Peyer's patch (tissue), 4 donors: ENCODE measurements around the gene HTR6. TPM values are rescaled to one million over a fixed set of nuclear protein-coding genes. Genes with fewer than 3 reads are reported as not detected.

Experiments used
- DNase-seq, 3 donors: peaks; one replicate each; pipeline ENCODE4 v3.0.0-alpha.2; 2017 to 2019
- H3K27ac ChIP-seq, 4 donors: fragments of 200-600 bp; sonication (generic); one replicate each; pipeline ENCODE4 v1.5.1; 2016 to 2019
- H3K27me3 ChIP-seq, 2 donors: fragments of 200-600 bp; sonication (generic); one replicate each; pipeline ENCODE4 v1.5.1; 2019
- H3K36me3 ChIP-seq, 3 donors: fragments of 200-600 bp; sonication (generic); one replicate each; pipeline ENCODE4 v1.5.1; 2016 to 2019
- H3K4me1 ChIP-seq, 4 donors: fragments of 200-600 bp; sonication (generic); one replicate each; pipeline ENCODE4 v1.5.1; 2016 to 2019
- H3K4me3 ChIP-seq, 4 donors: fragments of 200-600 bp; sonication (generic); 1 replicate in 3 of 4; 2 replicates in 1 of 4; pipeline ENCODE4 v1.5.1; 2016 to 2019; ENCODE audit warnings: mild to moderate bottlenecking in 1 of 4
- H3K9me3 ChIP-seq, 4 donors: fragments of 200-600 bp; sonication (generic); one replicate each; pipeline ENCODE4 v1.5.1; 2016 to 2019; ENCODE audit warnings: mild to moderate bottlenecking in 1 of 4
- POLR2A ChIP-seq, 2 donors: fragments of 450-650 bp; IDR thresholded peaks; one replicate each; pipeline ENCODE4 v1.5.1; 2017; ENCODE audit warnings: antibody characterized with exemption in 2 of 2, mild to moderate bottlenecking in 2 of 2, moderate library complexity in 2 of 2
- total RNA-seq, 4 donors: library from RNA; depleted of rRNA; stranded (reverse); fragments of >200 nt; gene quantifications; one replicate each; pipeline ENCODE4 v1.1.0, GENCODE V29; 2016
- TF ChIP-seq, protein P1 (sequence below), 6 experiments: fragments of 450-650 bp in 4 of 6; fragments of 200-600 bp in 2 of 6; sonication (generic) in 1 of 6; IDR thresholded peaks; one replicate each; pipeline ENCODE4 v1.5.1; 2017 to 2019; ENCODE audit warnings: antibody characterized with exemption in 6 of 6, mild to moderate bottlenecking in 3 of 6, moderate library complexity in 1 of 6

The HTR6 gene
- total RNA-seq, 4 donors from 2014 or later = 0.88 TPM; not detected in 3

DNA sequence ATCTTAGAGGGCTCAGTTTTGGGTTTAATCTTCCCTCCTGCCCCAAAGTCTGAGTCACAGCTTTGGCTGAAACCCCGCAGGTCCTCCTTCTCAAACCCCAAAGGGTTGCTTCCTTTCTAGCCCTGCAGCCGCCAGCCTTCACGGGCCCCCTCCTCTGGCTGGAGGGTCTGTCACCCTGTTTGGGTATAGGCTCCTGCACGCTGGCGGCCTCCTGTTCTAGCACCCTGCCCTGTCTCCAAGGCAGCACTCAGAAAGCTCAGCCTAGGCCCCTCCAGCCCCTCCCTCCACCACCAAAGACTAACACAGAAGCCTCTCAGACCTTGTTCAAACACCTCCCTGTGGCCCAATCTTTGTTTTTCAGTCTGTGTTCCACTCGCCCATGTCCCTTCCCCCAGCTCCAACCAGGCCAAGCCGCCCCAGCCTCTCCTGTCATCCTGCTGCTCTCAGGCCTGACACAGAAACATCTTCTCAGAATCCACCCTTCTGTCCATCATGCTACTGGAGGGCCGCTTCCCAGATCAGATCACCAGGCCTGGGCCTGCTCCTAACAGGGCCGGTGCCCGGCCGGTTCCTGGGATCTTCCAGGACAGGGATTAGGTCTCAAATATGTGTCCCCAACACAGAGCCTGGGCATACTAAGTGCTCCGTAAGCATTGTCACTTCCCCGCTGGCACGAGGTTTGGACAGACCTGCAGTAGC is 35.6 kb downstream of the HTR6 start:
- no peak for TF ChIP-seq POLR2A (IDR thresholded peaks at IDR 0.05)
- TF ChIP-seq, protein P1, sequence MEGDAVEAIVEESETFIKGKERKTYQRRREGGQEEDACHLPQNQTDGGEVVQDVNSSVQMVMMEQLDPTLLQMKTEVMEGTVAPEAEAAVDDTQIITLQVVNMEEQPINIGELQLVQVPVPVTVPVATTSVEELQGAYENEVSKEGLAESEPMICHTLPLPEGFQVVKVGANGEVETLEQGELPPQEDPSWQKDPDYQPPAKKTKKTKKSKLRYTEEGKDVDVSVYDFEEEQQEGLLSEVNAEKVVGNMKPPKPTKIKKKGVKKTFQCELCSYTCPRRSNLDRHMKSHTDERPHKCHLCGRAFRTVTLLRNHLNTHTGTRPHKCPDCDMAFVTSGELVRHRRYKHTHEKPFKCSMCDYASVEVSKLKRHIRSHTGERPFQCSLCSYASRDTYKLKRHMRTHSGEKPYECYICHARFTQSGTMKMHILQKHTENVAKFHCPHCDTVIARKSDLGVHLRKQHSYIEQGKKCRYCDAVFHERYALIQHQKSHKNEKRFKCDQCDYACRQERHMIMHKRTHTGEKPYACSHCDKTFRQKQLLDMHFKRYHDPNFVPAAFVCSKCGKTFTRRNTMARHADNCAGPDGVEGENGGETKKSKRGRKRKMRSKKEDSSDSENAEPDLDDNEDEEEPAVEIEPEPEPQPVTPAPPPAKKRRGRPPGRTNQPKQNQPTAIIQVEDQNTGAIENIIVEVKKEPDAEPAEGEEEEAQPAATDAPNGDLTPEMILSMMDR (IDR thresholded peaks at IDR 0.05) = no peak
- H3K4me1 ChIP-seq = peaks cover 0 to 2% (median 0%) of the 10 kb centered on the region in 4 donors
- peaks cover 0 to 22% (median 0%) of the 10 kb centered on the region in 3 donors for H3K36me3 ChIP-seq
- H3K9me3 ChIP-seq = no peaks in the 10 kb centered on the region
- H3K4me3 ChIP-seq = no peak overlapping the region
- H3K27me3 ChIP-seq = no peaks in the 10 kb centered on the region
- DNase-seq = no peak
- no peak overlapping the region for H3K27ac ChIP-seq

DNA sequence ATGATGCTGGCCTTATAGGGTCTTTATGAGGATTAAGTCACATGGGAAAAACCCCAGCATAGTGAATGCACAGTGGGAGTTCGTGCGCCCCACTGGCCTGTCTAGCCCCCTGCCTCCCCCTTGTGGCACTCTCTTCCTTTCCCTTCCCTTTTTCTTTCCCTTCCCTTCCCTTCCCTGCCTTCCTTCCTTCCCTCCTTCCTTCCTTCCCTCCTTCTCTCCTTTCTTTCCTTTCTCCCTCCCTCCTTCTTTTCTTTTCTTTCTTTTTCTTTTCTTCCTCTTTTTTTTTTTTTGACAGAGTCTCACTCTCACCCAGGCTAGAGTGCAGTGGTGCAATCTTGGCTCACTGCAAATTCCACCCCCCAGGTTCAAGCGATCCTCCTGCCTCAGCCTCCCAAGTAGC is 38.6 kb downstream of the HTR6 start:
- H3K27ac ChIP-seq = no peak overlapping the region
- no peaks in the 10 kb centered on the region for H3K9me3 ChIP-seq
- peaks cover 0 to 17% (median 0%) of the 10 kb centered on the region in 3 donors for H3K36me3 ChIP-seq
- no peak overlapping the region for H3K4me3 ChIP-seq
- peaks cover 0 to 2% (median 0%) of the 10 kb centered on the region in 4 donors for H3K4me1 ChIP-seq
- H3K27me3 ChIP-seq = no peaks in the 10 kb centered on the region
- DNase-seq = no peak
- TF ChIP-seq, protein P1 (IDR thresholded peaks at IDR 0.05) = no peak
- no peak for TF ChIP-seq POLR2A (IDR thresholded peaks at IDR 0.05)

DNA sequence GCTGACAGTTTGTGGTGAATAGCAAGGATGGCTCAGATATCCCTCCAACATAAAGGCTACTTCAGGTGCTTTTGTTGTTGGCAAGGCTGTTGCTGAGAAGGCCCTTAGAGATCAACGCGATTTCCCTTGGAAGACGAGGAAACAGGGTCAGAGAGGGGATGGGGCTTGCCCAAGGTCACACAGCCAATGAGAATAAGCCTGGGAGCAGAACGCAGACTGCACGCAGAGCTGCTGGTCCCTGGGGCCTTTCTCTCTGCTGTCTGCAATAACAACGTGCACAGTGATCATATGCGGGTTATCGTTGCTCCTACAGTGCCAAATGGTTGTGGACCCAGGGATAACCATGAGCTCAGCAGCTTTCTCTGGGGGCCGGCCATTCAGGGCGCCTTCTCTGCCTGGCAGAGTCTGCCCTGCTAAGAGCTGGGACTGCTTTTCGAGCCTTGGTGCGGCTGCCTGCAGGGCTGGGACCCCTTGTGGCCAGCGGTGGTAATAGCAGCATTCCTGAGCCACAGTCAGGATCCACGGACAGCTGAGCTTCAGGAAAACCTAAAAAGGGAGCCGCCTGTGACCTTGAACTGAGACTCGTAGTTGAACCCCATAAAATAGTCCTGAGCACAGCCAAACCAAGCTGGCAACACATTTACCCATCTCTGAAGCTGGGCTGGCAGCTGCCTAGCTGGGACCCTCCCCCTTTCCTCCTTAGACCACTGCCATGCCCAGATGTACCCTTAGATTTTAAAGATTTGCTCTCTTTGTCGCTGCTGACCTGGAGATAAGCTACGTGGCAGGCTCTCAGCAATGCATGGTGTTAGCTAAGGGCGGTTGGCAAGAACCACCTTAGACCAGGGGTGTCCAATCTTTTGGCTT is 39.8 kb downstream of the HTR6 start:
- H3K36me3 ChIP-seq = peaks cover 0 to 13% (median 0%) of the 10 kb centered on the region in 3 donors
- H3K27me3 ChIP-seq = no peaks in the 10 kb centered on the region
- H3K9me3 ChIP-seq = no peaks in the 10 kb centered on the region
- H3K4me3 ChIP-seq = no peak overlapping the region
- H3K4me1 ChIP-seq = peaks cover 0 to 2% (median 0%) of the 10 kb centered on the region in 4 donors
- TF ChIP-seq, protein P1 (IDR thresholded peaks at IDR 0.05) = peak; percentile 67 to 88 (median 84)
- TF ChIP-seq POLR2A (IDR thresholded peaks at IDR 0.05) = no peak
- peak; percentile 58 to 84 (median 81) for DNase-seq
- no peak overlapping the region for H3K27ac ChIP-seq

DNA sequence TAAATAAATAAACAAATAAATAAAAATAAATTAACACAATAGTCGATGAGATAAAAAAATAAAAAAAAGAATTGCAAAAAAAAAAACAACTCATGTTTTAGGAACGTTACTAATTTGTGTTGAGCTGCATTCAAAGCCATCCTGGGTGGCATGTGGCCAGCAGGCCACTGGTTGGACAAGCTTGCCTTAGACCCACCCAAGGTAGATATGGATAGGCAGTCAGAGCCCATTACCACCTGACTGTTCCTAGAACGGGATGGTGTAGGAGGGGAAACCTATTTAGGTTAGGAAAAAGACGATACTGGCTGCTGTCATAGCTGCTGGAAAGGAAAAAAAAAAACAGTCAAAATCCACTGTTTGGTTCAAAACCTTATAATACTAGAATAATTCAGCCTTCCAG is 40.8 kb downstream of the HTR6 start:
- Histone ChIP-seq H3K27me3 (no peaks in the 10 kb centered on the region), H3K27ac (no peak overlapping the region), H3K36me3 (peaks cover 0 to 4% (median 0%) of the 10 kb centered on the region in 3 donors), H3K4me1 (peaks cover 0 to 2% (median 0%) of the 10 kb centered on the region in 4 donors), H3K4me3 (no peak overlapping the region), H3K9me3 (no peaks in the 10 kb centered on the region)
- no peak for DNase-seq
- TF ChIP-seq, protein P1 (IDR thresholded peaks at IDR 0.05) = no peak
- TF ChIP-seq POLR2A (IDR thresholded peaks at IDR 0.05) = no peak

DNA sequence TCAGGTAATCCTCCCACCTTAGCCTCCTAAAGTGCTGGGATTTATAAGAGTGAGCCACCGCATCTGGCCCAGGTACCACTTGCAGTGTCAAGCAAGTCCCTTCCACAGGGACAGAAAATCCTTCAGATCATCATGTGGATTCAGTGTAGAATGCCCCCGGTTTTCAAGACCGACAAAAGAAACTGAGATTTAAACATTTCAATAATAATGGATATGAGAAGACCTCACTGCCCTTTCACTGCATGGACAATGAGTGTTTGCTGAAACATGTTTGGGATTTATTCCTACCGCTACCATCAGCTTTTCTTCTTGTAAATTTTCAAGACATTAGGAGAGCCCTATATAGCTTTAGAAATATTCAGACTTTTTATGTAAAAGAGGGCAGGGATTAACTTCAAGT is 41.5 kb downstream of the HTR6 start:
- TF ChIP-seq, protein P1 (IDR thresholded peaks at IDR 0.05) = no peak
- TF ChIP-seq POLR2A (IDR thresholded peaks at IDR 0.05) = no peak
- DNase-seq = no peak
- Histone ChIP-seq H3K9me3 (no peaks in the 10 kb centered on the region), H3K36me3 (no peaks in the 10 kb centered on the region), H3K4me1 (peaks cover 0 to 2% (median 0%) of the 10 kb centered on the region in 4 donors), H3K4me3 (no peak overlapping the region), H3K27ac (no peak overlapping the region), H3K27me3 (no peaks in the 10 kb centered on the region)
